Fibroblast of skin of scalp (primary cell): ENCODE results near the gene MYBPH.

ENCODE experiments used
- DNase-seq: peaks from one replicate; pipeline ENCODE4 v3.0.0-alpha.2; 2013

MYBPH gene

DNA sequence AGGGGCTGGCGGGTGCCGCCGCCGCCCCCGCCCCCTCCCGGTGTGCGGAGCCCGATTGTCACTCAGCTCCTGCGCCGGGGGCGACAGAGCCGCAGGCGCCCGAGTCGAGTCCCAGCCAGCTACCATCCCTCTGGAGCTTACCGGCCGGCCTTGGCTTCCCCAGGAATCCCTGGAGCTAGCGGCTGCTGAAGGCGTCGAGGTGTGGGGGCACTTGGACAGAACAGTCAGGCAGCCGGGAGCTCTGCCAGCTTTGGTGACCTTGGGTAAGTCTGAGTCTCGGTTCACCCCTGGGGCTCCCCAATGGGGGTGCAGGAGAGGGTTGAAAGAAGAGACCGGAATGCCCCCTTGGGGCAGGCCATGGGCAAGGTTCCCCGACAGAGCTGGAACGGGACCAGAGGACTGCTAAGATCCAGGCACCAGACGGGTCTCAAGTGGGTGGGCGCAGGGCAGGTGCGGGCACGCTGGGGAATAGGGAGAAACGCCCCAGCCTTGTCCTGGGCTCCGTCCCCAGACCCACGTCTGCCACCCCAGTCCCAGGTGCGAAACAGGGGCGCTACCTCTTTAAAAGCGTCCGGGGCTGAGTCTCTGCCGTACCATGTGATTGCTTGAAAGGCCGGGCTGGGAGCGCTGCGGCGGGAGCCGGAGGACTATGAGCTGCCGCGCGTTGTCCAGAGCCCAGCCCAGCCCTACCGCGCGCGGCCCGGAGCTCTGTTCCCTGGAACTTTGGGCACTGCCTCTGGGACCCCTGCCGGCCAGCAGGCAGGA lies 47.8 kb downstream of the MYBPH start, which contains the start of gene ADORA1:
Gene ADORA1 (plus strand): TSS at position 61 of the 765 bp plus-strand sequence. CDS start 1,116 bp downstream, outside the sequence.
- peak; percentile 37 for DNase-seq

GRCh38 chr1:203126866-203127665 lies 48.6 kb downstream of the MYBPH start:
- DNase-seq = peak; percentile 14

DNA sequence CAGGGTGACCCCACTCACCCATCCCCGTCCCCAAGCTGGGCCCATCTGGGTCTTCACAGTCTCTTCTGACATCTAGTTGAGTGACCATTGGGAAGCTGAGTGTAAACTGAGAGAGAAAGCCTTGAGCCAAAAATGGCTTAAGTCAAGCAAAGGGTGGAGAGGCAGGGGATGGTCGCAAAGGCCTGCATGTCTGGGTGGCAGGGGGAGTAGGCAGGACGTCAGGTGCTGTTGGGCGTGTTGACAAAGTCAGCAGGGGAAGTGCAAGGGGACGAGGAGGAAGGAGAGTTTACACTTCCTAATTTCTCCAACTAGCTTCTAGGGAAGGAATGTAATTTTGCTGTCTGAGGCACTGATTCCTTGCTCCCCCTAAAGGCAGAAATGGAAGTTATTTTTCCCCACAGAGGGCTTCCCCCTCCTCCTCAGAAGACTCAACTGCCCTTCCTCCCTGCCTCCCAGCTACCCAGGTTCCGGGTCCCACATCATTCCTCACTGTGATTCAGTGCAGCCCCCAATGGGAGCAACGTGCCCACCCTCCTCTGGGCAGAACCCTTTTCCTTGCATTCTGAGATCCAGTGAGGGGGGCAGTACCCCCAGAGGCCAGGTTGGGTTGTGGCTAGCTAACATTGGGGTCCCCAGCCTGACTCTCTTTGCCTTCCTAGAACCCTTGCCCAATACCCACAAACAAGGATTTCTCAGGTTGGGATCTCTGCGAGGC lies 49.3 kb downstream of the MYBPH start:
- DNase-seq = peak; percentile 40

DNA sequence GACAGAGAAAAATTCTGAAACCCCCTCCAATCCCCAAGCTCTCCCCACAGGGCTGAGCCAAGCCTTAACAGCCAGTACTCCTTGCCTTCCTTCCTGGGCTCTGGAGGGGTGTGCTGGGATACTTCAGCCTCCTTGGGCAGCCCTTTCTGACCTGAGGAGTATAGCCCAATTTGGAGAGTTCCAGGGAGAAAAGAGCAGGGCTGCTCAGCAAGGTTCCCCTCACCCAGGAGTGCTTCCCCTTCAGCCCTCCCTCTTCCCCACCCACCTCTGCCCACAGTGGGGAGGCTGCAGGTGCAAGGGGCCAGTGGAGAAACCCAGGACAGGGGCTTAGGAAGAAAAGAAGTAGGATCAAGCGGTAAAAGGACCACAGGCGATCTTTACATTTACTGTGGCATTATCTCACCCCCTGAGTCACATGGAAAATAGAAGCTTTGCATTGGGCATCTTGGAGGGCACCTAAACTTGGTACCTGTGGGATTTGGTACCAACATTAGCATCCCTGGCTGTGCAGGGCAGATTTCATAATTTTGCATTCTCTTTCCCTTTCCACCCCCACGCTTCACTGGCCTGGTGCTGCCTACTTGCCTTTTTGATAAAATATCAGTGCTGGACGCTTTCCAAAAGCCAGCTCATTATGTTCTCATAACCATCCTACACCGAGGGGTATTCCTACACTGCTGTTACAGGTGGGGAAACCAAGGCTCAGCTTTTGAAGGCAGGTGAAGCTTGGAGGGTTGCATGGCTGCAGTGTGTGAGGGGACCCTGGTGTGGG lies 50.9 kb downstream of the MYBPH start:
- DNase-seq = no peak

DNA sequence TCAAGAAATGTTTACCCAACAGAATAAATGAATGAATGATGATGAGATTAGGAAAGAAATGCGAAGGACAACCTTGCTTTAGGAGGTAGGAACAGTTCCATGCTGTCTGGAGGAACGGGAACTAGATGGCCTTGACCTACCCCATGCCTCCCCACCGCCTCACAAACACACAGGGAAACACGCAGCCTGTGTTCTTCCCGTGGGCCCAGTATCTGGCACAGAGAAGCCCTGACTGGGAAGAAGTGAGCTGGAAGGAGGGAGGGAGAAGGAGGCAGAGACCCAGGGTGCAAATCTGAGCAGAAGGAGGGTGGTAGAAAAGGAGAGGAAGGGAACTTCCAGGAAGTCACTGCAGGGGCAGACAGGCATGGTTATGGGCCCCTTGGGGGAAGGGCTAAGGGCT lies 51.6 kb downstream of the MYBPH start:
- DNase-seq = no peak

- DNase-seq = no peak
These were observed 53.5 kb downstream of the MYBPH start for GRCh38 chr1:203122159-203122558.

DNA sequence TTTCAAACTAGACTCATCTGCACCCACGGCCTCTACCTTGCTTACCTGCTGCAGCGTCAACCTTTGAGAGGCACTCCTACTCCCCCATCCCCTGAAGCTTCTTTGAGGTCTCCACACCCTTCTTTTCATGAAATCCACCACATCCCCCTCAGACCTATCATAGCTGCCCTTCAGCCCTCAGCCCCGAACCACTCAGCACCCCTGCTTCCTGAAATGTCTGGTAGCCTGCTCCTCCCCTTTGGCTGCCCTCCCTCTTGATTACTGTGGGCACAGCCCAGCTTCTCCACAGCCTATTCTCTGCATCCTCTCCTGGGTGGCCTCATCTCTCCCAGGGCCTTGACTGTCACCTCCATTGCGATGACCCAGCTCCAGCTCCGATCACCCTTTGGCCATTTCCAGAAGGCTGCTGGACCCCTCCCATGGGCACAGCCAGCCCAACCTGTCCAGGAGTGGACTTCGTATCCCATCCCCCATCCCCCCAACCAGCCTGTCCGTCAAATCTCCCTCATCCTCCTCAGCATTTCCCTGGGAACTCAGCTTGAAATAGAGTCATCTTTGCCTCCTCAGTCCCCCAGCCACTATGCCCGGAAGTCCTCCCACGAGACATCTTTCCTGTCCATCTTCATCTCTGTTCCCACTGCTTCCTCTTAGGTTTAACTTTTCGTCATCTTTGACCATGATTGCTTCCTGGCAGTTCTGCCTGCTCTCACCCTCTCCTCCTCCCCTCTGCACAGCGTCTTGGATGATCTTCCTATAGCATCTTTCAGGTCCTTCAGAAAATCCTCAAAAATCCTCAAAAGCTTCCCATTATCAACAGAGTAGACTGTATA lies 54.2 kb downstream of the MYBPH start:
- DNase-seq = no peak

- DNase-seq = no peak
These were observed 55.1 kb downstream of the MYBPH start for GRCh38 chr1:203120325-203121153.
